Endothelial cell of hepatic sinusoid (primary cell): ENCODE data around the gene DYNLL2.
"Not testable (repeated sequence)": the region's sequence is repeated elsewhere in the genome, so short reads cannot be mapped to it uniquely, and the experiment has no call there.

Experiments used
- in situ Hi-C: cut with HindIII; loops from 2 replicates; pipeline ENCODE4 v1.10.0; 2017; ENCODE audit warnings: low sequenced_read_pairs

The DYNLL2 gene

DNA sequence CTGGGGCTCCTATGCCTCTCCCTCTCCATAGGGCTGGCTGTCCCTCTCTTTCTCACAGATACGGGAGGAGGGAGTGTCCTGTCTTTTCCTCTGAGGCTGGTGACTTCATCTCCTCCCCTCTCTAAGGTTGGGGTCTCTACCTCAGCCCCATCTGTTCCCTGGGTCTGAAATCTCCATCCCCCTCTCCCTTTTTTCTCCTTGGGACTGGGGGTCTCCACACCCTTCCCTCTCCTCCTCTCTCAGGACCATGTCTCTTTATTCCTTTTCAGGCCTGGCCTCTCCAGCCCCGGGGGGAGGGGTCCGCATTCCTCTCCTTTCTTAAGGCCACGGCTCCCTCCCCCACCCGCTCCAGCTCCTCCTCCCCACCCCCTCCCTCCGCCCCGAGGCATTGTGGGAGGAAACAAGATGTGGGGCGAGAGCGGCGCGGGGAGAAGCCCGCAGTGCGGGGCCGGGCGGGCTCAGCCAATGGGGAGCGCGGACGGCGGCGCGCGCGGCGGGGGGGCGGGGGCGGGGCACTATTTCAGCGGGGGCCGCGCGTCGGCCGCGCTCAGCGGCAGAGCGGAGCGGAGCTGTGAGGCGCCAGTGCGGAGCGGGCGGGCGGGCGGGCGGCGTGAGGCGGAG is at the start of gene DYNLL2:
Gene DYNLL2 (plus strand): TSS at position 550 of the 621 bp plus-strand sequence. CDS start 3,672 bp downstream, outside the sequence.
- in situ Hi-C loops = no loop called here

DNA sequence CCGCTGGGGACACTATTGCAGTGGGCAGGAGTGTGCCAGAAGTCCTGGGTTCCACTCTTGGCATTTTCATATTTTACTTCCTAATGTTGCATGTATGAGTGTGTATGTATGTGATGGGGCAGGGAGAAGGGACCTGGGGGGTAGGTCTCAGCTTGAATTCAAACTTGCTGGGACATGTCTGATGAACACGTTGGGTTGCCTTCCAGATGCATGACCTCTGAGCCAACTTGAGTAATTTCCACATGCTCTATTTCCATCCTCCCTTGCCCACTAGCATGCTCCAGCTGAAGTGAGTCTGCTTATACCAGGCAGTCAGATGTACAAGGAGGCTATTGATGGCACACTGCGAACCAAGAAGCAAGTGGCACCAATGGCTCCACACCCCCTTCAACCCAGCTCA is 43.2 kb upstream of the DYNLL2 start:
- in situ Hi-C loops = no loop called here

DNA sequence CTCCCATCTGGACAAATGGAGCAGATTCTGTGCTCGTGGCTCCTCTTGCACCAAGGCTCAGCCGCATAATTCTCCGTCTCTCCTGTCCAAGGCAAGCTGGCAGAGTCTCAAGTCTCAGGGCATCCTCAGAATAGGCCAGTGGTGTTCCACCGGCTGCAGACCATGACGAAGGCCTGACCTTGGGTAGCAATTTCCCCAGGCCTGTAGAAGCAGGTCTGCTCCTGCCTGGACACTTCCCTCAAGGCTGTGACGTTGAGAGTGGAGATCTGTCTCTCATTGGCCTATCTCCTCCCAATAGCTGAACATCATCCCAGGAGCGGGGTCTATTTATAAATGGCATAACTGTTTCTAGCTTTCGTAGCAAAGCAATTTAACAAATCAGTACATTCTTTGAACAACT is 42.8 kb upstream of the DYNLL2 start:
- in situ Hi-C loops = no loop called here

DNA sequence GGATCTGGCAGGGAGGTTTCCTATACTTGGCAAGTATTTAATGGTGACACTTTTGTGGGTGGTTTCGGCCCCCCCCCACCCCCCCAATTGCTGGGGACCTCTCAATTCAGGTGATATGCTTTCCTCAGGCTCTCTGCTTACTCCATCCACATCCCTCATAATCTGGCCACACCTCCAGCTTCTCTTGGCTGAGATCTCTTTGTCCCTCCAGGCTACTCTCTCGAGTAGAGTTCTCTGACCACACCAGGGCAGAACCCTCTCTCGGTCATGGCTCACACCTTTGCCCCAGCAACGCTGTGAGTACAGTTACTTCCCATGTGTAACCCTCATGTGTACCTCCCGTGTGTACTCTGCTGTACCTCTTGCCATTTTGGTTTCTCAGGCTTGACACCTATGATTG is 42.1 kb upstream of the DYNLL2 start:
- in situ Hi-C loops = no loop called here

DNA sequence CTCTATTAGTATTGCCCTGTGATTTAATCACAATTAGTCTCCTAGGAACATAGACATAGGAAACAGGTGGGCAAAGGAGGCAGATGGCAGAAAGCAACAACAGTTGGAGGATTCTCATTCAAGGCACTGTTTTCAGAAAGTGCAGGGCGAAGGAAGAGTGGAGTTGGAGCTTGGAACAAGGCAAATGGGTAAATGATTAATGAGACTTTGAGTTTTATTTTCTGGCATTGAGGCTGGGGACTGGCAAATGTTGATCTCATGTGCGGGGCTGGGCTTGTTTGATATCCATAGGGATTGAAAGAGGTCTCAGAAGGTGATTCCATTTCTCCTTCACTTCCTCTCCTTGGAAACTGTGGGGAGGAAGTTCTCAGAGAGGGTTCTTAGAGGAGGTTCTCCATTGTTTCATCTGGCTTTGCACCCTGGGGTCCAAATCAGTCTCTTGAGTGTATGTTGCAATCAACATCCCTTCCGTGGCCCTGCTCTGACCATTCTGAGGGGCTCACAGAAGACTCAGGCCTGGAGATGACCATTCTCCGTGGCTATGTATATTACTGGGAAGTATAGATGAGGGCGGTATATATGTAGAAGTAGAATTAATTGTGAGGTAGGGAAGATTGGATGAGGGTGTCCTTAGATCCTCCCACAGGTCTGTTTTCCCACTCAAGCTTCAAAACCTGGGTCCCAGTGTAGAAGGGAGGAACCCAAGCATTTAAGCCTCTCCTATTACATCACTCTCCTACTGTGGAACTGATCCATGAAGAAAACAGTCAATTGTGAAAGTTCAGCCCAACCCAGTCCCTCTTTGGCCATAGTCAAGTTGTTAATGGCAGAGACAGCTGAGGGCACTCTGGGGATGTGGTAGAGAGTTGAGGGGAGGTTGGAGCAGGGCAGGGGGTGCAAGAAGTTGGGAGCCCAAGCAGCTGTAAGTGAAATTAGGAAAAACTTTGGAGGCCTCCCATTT is 39.7 kb upstream of the DYNLL2 start:
- in situ Hi-C loops = no loop called here

DNA sequence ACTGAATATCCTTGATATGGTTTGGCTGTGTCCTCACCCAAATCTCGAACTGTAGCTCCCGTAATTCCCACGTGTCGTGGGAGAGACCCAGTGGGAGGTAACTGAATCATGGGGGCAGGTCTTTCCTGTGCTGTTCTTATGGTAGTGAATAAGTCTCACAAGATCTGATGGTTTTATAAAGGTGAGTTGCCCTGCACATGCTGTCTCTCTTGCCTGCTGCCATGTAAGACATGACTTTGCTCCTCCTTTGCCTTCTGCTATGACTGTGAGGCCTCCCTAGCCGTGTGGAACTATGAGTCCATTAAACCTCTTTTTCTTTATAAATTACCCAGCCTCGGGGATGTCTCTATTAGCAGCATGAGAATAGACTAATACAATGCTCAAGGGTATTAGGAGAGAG is 39.0 kb upstream of the DYNLL2 start:
- in situ Hi-C loops = not testable (repeated sequence)

DNA sequence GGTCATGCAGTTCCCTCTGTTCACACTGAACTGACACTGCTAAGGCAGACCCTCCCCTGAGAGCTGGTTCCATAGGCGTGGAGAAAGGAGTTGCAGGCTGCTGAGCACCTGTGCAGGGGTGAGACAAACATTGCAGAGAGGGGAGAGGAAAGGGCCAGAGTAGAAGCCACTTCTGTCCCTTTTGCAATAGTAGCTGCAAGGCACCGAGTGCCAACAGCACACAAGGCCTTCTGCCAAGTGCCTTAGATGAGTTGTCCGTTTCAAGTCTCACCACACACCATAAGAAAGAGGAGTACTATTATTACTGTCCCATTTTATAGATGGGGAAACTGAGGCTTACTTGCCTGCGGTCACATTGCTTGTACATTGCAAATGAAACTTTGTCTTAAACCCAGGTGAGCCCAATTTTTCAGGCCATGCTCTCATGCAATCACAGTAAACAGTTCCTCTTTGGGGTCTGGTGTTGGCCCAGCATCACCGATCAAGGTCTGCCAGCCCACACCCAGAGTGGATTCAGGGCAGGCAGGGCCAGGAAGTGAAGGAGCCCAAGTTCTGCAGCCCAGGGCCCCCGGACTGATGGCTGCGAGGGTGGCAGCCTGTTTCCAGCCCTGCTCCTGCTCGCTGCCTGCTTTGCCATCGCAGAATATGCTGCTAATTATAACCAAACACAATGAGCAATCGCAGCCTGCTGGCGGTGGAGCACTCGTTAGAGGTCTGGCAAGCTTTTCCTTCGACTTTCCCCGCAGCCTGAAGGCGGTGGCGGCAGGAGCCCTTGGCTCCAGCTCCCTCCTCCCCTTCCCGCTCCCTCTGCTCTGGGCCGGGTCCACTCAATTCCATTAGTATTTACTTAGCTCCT is 36.8 kb upstream of the DYNLL2 start:
- in situ Hi-C loops = no loop called here

DNA sequence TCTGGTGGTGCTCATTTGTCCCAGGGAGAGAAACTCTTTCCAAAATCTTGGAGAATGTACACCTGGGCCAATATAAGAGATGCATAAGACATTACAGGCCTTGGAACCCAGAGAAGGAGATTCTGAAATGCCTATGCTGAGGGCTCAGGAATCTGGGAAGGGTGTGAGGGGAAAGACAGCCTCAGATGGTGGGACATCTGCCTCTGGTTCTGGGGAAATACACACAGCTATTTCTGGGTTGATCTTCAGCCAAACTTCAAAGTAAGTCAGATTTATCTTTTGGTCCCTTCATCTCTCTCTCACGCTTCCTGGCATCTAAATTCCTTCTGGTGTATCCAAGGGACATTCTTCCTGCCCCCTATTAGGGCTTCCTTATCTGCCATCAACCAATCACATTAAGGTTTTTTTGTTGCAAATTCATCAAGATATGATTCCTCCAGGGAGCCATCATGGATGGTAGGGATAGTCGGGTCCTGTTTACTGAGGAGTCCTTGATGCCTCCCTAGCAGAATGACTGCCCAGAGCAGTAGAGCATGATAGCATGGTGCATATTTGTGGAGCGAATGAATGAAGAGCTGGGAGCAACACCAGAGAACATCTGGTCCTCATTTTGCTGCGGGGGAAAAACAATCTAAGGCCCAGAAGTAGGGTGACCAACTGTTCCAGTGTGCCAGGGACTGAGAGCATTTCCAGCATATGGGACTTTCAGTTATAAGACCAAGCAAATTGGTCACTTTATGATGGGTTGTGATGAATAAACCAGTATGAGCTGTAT is 35.7 kb upstream of the DYNLL2 start:
- in situ Hi-C loops = no loop called here

DNA sequence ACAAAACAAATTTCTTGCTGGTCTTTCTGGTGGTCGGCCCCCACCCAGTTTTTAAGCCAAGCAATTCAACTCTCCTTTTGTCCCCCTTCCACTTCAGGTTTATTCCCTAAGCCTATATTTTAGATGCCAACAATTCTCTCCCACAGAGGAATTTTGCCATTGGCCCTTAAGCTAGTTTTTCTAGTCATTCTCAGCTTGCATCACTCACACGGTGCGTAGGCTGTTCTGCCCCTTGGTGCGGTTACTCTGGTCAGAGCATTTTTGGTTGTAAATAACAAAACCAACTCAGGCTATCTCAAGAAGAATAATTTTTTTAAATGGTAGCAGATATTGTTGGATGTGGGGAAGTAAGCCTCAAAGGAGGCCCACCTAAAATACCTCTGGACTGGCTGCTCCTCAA is 33.7 kb upstream of the DYNLL2 start:
- in situ Hi-C loops = no loop called here

DNA sequence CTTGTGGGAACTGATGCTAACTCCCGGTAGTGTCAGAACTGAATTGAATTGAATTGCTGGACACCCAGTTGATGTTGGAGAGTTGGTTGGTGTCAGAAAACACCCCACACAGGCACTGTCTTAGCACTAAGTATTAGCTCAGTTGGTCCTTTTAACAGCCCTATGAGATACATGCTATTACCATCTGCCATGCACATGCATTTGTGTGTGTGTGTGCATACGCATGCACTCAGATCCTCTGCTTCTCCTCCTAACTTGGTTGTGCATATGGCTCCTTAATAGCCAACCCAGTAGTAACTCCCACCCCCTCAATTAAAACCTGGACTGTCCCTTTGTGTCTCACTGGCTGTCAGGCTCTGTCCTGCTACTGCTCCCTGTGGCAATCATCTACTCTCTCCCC is 32.3 kb upstream of the DYNLL2 start:
- in situ Hi-C loops = loop anchor here (5.0 kb wide), 1 partner anchor 76 kb away; no protein-coding TSS in a partner anchor

DNA sequence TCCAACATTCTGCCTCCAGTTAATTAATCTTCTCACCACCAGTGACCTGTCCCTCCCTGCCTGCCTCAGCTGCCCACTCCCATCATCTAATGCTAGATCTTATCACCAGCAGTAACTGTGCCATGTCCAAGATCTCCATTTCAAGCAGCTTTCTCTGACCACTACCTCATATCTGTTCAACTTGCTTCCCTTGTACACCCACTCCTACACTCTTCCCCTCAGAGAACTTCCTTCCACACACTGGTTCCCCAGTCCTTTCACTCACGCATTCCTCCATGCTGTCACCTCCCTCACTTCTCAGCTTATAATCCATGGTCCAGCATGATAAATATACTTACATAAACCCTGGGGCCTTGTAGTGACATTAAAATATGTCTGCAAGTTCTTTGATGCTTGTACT is 31.8 kb upstream of the DYNLL2 start:
- in situ Hi-C loops = loop anchor here (5.0 kb wide), 1 partner anchor 76 kb away; no protein-coding TSS in a partner anchor

DNA sequence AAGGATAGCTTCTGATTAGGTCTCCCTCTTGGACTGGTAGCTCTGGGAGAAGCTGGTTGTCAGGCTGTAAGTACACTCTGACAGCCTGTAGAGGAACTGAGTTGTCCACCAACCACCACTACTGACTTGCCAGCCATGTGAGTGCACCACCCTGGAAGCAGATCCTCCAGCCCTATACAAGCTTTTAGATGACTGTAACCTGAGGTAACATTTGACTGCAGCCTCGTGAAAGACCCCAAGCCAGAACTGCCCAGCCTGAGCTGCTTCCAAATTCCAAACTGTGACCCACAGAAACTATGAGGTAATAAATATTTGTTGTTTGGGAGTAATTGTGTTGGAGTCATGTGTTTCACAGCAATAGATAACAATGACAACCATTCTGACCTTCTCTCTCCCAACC is 30.8 kb upstream of the DYNLL2 start:
- in situ Hi-C loops = loop anchor here (5.0 kb wide), 1 partner anchor 75 kb away; no protein-coding TSS in a partner anchor

DNA sequence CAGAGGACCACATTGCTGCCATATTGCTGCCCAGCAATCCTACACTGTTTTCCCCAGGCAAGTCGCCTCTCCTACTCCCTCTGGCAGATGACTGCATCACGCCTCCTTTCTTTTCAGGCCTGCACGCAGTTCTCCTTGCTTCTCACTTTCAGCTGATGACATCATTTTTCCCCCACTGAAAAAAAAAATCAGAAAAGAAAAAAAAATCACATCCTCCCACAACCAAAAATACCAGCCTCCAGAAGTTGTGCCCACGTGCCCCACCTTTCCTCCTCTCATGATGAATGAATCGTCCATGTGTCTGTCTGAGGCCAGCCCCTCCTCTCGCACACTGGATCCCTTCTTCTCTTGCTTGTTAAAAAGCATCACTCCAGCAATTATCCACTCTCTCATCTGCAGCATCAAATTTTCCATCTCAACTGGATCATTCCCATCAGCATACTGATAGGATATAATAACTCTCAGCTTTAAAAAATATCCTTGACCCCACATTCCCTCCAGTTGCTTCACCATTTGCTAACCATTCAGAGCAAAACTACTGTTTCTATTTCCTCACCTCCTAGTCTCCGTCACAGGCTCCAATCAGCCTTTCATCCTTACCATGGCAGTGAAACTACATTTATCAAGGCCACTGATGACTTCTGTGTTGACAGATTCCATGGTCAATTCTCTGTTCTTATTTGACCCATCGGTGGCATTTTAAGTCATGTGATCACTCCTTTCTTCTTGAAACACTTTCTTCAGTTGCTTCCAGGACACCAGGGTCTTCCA is 30.1 kb upstream of the DYNLL2 start:
- in situ Hi-C loops = loop anchor here (5.0 kb wide), 1 partner anchor 74 kb away; no protein-coding TSS in a partner anchor

DNA sequence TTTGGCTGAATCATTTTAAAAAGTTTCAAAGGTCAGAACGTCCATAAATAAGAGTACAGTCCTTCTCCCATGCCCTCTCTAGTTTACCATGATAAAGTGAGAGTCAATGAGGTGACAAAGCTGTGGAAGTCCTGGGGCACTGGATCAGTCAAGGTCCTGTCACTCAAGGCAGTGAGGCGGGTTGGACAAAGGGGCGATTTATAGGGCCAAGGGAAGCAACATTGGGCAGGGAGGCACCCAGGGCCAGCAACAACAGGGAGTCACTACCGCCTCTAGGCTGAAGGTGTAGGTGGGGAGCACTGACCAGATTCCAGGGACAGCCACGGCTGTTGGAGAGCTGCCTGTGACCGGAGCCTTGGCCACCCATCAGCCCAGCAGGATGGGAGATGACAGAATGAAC is 28.6 kb upstream of the DYNLL2 start:
- in situ Hi-C loops = loop anchor here (5.0 kb wide), 1 partner anchor 73 kb away; no protein-coding TSS in a partner anchor

DNA sequence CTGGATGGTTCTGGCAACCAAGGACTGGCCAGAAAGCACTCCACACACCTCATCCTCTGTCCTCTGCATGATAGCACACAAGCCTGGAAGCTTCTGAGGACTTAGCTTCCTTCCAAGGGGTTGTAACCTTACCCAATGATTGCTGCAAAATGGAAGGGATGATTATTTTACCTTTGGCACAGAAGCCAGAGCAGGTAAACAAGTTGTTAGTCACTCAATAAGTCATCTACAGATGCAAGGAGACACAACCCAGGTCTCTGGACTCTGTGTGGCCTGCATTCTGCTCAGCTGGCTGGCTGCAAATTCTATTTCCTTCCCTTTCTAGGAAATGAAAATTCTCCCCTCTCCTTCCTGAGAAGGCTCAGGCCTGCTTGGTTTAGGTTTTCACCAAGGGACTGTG is 26.7 kb upstream of the DYNLL2 start:
- in situ Hi-C loops = no loop called here

DNA sequence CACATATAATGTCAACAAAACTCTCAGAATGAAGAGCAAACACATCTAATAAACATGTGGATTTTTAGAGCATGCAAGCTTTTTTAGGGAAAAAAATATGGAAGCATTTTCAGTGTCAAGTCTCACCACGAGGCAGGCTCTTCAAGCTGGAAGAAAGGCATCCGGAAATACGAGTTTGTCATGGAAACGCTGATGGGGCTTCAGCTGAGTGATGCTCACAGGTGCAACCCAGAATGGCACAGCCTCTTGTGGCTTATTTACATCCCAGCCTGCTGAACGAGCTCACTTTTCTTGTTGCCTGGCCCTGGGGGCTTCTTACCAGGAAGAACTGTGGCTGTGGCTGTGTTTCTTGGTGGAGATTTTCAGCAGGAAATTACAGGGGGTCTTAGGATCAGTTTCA is 24.1 kb upstream of the DYNLL2 start:
- in situ Hi-C loops = no loop called here

DNA sequence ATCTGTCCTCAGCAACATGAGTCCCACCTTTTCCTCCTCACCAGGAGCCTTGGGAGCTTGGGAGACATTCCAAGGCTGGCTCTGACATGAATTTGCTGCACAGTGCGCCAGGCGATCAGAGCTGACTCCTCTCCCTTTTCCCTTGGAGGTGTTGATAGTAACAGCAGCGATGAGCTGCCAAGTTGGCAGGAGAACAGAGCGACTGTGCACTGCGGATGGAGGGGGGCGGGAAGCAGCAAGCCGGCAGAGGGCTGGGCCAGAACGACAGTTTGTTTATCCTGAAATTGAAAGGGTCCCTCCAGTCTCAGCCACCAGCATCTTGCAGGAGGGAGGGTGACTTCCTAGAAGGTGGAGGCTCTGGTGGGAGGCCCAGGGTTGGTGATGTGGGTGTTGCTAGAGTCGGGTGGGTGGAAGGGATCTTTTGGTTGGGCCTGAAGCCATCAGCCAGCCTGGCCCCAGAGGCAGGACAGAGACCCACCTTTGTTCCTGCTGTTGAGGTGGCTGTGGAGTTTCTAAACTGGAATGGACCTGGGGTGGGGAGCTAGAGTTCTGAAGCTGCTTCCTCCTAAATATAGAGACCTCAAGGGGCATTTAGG is 22.5 kb upstream of the DYNLL2 start:
- in situ Hi-C loops = no loop called here

DNA sequence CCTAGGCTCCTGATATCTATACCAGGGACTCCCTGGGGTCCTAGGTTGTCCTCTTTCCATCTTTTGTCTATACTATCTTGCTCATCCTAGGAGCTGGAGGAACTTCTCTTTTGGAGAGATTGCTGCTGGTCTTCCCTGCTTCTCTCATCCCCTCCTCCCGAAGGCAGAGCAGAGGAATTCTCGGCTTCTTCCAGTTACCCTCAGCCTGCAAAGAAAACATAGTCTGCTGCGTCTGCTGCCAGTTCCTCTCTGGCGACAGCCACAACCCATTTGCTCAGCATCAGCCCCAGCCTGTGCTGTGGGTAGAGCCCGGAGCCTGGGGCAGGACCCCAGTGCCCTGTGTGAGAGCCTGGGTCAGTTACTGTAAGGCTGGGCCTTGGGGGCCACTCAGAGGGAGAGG is 21.5 kb upstream of the DYNLL2 start:
- in situ Hi-C loops = no loop called here

DNA sequence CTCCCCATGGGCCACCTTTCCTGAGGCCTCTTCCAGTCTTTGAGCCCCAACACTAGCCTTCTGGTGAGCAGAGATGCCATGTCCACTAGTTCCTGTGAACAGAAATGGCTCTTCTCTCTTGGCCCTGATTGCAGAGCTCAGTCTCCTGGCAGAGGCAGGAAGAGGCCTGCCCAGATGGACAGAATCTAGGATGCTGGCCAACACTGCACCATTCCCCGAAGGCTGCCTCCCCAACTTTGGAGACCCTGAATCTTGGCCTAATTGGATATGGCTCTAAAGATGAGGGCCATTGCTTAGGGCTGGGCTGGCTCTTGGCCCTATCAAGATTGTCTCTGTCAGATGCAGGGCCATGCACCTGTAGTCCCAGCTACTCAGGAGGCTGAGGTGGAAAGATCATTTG is 18.0 kb upstream of the DYNLL2 start:
- in situ Hi-C loops = no loop called here
